ENCODE data around the gene HES2.

- no peak for TF ChIP-seq CTCF (IDR thresholded peaks at IDR 0.05)
- TF ChIP-seq POLR2A (IDR thresholded peaks at IDR 0.05): no peak
Measured at GRCh38 chr1:6396998-6397397, 22.7 kb downstream of the HES2 start.

Data from lower leg skin (tissue), 3 donors.